Stimulated activated CD4-positive, alpha-beta T cell treated with anti-CD3 and anti-CD28 coated beads, TNF-alpha, amount 100 ng/mL, for 48 hours (primary cell): Measurements from ENCODE around the gene RALGPS1.
"Not testable (repeated sequence)": the region's sequence is repeated elsewhere in the genome, so short reads cannot be mapped to it uniquely, and the experiment has no call there.

Source experiments
- DNase-seq, 3 donors: peaks; one replicate each; pipeline ENCODE4 v3.0.0-alpha.2; 2020; ENCODE audit warnings: low read depth in 3 of 3

The RALGPS1 gene

DNA sequence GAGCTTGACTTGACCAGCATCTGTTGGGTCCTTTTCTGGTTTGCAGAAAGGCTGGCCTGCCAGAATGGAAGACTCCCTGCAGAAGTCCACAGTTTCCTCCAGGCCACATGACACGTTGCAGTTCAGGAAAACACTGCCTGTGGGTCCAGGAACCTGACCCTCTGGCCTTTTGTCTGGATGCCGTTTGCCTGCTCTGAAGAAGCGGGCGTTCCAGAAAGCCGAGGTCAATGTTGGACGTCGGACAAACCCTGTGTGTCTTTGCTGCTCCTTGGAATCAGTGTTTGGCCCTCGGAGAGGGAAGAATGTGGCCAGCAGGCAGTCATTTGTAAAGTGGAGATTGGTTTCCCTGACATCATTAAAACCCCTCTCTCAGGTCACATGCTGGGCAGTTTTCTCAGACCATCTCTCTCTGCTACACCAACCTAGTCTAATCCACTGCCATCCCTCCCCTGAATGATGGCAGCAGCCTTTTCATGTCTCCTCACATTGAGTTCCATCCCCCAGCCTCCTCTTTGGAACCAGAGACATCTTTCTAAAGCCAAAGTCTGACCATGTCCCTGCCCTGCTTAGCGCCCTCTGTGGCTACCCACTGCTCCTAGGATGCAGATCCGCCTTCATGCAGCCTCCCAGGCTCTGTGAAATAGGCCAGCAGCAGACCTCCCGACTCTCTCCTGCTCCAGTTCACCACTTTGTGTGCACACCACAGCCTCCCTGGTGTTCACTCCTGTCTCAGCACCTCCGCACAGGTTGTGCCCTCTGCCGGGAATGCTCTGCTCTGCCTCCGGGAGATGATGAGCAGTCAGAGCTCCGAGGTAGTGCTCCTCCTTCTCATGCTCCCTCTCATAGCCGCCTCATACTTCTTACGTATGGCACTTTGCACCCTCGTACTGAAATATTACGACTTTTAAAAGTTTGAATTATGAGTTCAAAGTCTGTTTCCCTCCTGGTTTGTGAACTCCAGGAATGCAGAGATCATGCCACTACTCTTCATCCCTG lies 75.6 kb downstream of the RALGPS1 start:
- no peak for DNase-seq

DNA sequence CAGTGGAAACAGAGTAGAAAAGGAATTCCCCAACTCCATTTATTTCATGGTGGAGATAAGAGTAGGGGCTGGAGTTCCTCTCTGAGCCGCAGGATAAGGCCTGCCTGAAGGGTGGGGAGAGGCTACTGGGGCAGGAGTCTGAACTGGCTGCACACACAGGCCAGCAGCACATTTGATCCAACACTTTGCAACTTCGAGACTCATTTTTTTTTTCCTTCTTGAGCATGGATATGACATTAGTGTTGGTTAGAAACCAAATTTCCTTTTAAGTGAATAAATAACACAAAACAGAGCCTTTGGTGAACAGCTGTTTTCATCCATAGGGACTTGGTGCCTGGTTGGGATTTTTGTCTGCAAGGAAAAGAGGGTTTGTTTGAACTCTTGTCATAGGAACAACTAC lies 76.6 kb downstream of the RALGPS1 start:
- no peak for DNase-seq

DNA sequence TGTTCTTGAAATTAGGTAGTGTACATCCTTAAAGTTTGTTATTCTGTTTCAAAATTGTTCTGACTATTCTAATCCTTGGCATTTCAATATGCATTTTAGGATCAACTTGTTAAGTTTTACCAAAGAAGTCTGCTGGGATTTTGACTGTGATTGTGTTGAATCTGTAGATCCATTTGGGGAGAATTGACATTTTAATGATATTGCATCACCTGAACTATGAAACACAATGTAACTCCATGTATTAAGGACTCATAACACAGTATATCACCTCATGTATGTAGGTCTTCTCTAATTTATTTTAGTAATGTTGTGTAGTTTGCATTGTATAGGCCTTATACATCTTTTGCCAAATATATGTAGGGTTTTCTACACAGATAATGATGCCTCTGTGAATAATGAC lies 77.8 kb downstream of the RALGPS1 start:
- no peak for DNase-seq

DNA sequence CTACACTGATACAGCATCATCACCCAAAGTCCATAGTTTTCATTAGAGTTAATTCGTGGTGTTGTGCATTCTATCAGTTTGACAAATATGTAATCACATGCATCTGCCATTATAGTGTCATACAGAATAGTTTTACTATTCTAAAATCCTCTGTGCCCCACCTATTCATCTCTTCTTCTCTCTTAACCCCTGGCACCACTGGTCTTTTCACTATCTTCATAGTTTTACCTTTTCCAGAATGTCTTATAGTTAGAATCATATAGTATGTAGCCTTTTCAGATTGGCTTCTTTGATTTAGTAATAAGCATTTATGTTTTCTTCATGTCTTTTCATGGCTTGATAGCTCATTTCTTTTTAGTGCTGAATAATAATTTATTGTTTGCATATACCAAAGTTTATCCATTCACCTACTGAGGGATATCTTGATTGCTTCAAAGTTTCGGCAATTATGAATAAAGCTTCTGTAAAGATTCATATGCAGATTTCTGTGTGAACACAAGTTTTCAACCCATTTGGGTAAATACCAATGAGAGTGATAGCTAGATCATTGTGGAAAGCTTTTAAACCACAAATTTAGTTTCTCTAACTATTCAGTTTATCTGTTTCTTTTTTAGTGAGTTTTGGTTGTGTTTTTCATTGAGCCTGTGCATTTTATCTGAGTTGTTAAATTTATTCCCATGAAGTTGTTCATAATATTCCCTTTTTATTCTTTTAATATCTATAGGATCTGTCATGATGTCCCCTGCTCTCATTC lies 84.9 kb downstream of the RALGPS1 start:
- no peak for DNase-seq

DNA sequence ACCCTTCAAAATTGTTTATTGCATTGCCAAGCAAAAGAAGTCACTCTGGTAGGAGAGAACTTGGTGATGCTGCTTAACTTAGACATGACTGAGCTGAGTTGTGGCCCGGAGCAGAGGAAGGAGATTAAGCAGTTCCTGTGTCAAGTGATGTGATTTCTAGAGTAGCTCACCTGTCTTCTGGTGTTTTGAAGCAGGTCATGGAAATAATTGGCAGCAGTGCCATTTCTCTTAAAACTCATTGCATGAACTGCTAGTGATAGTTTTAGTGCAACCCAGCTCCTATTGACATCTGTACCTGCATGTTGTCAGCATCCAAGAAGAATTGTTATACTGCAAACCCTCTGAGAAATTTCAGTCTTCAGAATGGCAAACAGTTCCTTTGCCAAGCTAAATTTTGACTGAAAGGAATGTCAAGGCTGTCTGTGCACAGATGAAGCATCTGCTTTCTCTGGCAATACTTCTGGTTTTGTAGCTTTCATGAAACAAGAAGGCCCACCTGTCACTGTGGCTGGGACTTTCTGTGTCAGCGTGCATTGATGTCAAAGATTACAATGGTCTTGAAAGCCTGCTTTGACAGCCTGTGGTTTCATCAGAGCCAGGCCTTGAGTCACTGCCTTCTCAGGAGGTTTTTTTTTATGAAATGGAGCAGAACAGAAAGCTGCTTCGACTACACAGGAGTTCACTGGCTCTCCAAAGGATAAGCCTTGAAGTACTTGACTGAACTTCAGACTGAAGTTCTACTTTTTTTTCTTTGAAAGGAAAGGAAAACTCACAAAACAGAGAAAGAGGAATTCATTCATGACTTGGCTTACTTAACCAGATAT lies 90.6 kb downstream of the RALGPS1 start:
- DNase-seq: peak; percentile 39 to 69 (median 41)

DNA sequence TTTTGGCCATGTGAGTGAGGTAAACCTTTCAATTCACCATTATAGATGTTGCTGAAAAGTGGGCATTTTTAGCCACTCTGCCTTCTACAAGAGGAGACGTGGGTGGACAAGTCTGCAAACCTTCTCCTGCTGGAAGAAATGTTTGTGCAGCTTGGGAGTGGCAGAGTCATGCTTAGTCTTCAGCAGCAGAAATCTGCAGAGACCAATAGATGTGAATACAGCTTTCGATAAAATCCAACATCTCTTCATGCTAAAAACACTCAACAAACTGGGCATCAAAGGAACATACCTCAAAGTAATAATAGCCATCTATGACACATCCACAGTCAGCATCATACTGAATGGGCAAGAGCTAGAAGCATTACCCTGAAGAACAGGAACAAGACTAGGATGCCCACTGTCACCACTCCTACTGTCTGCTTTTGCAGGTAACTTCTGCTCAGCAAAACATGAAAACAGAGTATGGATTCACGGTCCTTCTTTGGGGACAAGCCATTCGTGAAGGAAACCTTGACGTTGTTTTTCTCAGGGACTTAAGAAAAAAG lies 91.3 kb downstream of the RALGPS1 start:
- DNase-seq: no peak

DNA sequence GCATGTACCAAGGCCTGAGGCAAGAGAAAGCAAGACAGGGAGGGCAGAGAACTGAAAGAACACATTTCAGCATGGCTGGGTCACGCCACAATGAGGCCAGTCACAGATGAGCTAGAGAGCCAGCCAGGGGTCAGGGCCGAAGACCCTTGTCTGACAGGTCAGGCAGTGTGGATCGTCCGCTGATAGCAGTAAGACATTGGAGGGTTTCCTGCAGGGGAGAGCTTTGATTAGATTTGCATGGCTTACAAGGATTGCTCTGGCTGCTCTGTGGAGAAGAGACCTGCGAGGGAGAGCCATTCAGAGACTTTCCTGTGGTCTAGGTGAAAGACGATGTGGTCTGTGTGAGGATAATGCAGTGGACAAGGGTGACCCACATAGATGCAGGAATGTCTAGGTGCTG lies 93.1 kb downstream of the RALGPS1 start:
- DNase-seq: no peak

DNA sequence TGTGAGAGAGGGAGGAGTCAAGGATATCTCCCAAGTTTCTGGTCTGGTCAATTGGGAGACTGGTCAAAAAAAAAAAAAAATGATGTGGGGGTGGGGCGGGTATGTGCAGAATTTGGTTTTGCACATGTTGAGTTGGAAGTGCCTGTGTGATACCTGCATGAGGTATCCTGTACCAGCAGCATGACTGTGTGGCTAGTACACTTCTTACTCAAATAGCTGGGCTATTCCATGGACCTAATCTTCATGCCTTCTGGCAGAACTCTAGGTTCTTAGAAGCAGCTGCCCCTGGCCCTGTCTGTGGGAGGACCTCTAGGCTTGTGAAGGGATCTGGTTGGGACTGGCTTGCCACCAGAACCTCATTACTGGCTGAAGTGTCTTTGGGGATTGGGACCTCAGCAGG lies 93.5 kb downstream of the RALGPS1 start:
- no peak for DNase-seq

DNA sequence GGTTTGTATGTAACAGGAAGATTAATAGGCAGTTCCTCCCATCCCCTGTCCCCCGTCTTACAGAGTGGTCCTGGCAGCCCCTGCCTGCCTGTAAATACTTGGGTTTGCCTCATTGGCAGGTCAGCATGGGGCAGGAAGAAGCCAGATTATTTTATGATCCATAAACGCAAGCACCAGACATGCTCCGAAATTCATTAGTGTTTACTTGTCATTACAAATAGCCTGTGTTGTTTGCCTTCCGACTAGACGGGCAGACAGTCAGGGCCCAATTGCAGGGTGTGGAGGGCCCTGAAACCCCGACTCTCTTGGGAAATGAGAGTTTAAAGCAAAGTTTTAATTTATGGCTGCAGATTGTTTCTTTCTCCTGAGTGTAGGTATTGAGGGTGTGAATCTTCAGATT lies 97.2 kb downstream of the RALGPS1 start:
- no peak for DNase-seq

DNA sequence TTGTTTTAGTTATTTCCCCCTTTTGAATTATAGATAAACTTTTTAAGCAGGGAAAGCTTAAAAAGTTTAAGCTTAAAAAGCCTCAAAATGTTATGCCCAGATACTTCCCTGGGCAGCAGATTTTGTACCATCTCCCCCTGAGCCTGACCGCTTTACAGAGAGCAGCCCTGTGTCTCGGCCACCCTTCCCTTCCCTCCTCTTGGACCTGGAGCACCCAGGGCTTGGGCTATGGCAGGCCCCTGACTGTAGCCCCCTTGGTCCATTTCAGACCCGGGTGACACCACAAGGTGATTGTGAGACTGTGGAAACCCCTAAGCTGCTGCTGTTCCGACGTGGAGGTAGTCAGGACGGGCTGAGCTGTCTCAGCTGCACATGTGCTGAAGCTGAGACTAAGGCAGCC lies 97.7 kb downstream of the RALGPS1 start:
- no peak for DNase-seq

DNA sequence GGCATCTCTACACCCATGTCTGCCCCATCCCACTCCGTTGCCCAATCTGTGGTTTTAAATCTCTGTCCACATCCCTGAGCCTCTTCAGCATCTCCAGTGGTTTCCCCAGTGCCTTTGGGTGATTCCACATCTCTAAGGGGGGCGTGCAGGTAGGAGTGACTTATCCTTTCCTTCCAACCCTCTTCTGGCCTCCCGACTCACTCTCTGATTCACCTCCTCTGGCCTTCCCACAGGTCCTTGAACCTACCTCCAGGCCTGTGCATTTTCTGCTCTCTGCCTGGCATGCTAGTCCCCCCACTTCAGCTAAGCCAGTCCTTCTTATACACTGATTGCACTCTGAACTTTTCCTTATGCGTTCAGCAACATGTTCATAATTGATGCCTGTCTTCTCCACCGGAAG lies 99.0 kb downstream of the RALGPS1 start:
- no peak for DNase-seq

DNA sequence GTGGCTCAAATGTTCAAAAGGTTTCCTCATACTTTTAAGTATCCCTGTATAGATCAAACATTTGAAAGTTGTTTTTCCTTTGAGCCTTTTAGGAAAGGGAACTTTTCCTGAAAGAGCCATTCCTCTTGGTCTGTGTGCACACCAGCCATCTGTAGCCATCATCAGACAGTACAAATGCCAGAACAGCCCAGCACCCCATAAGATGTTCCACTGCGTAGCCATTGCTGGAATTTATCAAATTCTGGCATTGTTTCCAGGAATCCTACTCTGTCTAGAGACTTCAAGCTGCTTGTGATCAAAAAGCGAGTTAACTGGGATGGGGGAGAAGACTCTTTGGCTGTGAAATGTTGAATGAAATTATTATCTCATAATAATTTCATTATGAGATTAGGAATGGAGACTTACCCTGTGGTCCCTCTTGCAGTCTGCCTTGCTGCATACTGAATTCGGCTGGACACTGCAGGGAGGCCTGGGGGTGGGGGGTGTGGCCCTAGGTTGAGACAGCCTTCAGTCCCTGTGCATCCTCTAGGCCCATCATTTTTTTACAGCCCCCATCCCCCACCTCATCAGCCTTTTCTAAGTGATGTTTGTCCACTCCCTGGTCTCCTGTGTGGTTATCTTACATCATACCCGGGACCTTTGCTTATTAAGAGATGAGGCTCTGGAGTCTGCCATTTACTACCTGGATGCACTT lies 99.8 kb downstream of the RALGPS1 start:
- DNase-seq: no peak

DNA sequence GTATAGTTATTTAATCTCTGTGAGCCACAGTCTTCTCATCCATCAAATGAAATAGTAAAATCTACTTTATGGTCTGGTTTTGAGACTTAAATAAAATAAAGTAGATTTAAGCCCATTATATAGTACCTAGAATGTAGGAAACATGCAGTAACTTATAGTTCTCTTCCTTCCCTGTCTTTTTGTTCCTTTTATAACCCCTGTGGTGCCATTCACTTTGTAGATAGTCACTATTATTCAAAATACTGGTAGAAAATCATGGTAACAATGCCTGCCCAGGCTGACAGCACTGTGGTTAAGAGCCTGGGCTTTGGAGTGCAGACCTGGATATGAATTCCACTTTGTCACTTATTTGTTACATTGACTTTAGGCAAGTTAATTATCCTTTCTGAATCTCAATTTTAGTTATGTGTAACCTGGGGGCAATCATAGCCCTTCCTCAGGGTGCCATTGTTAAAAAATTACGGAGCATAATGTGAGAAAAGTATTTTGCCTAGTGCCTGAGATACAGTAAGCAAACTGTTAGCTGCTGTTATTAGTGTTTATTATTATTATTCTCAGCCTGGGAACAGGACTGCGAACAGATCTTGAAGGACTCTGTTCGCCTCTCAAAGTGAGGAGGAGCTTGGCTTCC lies 100.4 kb downstream of the RALGPS1 start:
- no peak for DNase-seq

DNA sequence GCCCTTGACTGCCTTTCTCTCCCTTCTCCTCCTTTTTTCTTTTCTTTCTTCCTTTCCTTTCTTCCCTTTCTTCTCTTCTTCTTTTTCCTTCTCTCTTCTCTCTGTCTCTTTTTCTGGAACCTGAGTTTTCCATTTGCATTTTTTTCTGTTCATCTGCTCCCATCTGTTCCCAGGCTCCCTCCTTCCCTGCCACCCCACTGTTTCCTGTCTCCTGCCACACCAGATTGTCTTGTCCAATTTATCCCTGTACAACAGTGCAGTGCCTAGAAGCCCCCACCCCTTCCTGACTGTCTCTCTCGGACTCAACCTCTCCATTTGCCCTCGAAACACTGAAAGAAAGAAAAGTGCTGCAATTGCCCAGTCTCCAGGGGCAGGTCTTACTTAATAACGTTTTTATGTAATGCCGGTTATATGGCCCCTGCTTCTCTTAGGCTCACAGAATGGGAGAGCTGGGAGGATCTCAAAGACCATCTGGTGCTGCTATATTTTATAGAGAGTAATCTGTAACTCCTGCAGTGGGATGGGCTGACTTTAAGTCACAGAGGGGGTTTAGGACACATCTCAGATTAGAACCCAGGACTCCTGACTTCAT lies 101.4 kb downstream of the RALGPS1 start:
- no peak for DNase-seq

DNA sequence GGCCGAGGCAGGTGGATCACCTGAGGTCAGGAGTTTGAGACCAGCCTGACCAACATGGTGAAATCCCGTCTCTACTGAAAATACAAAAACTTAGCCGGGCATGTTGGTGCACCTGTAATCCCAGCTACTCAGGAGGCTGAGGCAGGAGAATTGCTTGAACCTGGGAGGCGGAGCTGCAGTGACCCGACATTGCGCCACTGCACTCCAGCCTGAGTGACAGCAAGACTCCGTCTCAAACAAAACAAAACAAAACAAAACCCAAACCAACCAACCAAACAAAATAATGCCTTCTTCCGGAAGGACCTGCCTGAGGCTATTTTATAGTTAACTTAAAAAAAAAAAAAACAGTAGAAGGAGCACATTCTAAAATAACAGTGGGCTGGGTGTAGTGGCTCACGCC lies 103.4 kb downstream of the RALGPS1 start:
- DNase-seq: not testable (repeated sequence)

DNA sequence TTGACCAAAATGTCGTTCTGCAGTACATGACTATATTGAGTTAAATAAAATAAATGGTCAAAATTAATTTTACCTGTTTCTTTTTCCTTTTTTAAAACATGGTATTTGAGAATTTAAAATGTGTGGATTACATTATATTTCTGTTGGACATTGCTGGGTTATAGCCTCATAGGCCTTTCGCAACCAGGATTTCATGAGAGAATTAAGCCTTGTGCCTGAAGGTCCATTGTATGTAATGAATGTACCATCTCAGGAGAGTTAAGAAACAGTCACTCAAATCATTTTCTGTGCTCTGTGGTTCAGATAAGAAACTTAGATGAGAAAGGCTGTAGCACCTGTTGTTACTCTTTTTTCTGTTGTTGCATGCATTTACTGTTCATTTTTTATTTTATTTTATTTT lies 104.4 kb downstream of the RALGPS1 start:
- DNase-seq: no peak

DNA sequence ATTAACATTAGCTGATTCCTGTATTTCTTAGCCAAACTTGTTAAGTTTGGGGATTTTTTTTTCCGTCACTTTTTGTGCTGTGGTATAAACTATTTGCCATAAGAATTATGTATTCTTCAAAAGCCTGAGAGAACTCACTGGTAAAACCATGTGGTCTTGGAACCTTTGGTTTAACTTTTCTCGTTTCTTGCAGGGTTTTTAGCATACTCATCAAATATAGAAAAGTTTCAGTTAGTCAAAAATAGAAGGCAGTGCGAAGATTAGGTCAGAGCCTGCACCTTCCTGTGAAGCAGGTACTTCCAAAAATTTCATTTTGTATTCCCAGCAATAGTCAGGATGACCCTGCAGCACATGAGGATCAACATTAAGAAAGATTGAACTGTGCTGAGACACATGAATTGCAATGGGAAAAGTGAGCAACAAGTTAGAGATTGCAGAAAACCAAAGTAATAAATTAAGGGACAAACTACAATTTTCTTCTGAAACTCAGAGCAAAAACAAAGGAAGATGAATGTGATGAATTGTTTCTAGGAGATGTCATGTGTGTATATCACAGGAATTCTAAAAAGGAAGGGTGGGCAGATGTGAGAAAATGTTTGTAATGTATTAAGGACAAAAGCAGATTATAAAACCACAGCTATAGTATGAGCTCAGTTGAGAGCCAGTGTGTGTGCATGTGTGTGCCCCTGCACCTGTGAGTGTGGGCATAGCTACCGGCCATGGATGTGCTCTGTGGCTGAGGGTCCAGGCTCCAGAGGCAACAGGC lies 105.6 kb downstream of the RALGPS1 start:
- DNase-seq: no peak

DNA sequence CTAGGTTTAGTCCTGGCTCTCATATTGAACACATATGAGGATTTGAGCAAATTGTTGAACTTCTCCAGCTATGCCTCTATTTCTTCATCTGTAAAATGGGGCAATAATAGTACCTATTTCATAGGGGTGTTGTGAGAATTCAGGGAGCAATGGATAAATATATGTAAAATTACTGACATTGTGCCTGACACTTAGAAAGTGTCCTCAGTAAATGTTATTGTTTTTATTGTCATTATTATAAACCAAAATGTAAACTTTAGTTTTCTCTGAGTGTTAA lies 106.2 kb downstream of the RALGPS1 start:
- no peak for DNase-seq

DNA sequence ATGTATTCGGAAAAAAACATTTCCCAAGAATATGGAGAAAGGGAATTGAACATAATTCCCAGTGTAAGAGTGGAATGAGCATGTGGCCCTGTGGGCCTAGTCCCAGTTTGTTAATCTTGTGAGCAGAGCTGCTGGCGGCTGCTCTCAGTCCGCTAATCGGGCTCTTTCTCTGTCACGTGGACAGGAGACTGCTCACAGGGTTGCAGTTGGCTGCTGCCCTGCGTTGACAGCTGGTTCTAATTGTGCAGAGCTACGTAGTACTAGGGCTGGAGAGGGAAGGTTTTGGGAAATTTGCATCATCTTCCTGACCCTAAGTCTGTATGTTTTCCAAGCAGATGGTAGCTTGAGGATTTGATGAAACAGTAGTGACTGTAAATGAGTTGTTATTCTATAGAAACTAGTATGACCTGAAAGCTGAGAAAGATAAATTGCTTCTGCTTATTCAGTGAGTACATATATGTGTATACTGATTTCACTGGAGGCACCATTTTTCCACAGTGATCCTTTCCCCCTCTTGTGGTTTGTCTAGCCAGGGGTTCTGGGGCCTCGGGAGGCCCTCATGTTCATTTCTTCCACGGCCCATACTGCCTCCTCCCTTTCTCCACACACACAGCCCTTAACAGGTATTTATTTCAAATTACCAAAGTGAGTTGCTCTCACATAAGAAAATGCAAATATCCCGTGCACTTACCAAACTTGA lies 107.2 kb downstream of the RALGPS1 start:
- DNase-seq: no peak
